Uterus (tissue), 4 donors: Measurements from ENCODE around the gene FOXN1. TPM values are rescaled to one million over a fixed set of nuclear protein-coding genes. Genes with fewer than 3 reads are reported as not detected.

Experiments
- DNase-seq, 2 donors: peaks; one replicate each; pipeline ENCODE4 v3.0.0-alpha.2; 2019 to 2020
- H3K27ac ChIP-seq, 2 donors: fragments of 200-600 bp; sonication (generic); 1 replicate in 1 of 2; 2 replicates in 1 of 2; pipeline ENCODE4 v1.5.1; 2016 to 2018
- H3K27me3 ChIP-seq, 2 donors: fragments of 200-600 bp; sonication (generic); one replicate each; pipeline ENCODE4 v1.5.1; 2018 to 2019; ENCODE audit warnings: control low read depth in 1 of 2
- H3K36me3 ChIP-seq, 2 donors: fragments of 200-600 bp; sonication (generic); one replicate each; pipeline ENCODE4 v1.5.1; 2019; ENCODE audit warnings: control low read depth in 1 of 2
- H3K4me1 ChIP-seq, 2 donors: fragments of 200-600 bp; sonication (generic); one replicate each; pipeline ENCODE4 v1.5.1; 2018 to 2019; ENCODE audit warnings: control low read depth in 1 of 2
- H3K4me3 ChIP-seq, 2 donors: fragments of 200-600 bp; sonication (generic); 1 replicate in 1 of 2; 2 replicates in 1 of 2; pipeline ENCODE4 v1.5.1; 2018 to 2019; ENCODE audit warnings: mild to moderate bottlenecking in 1 of 2
- H3K9me3 ChIP-seq, 2 donors: fragments of 200-600 bp; sonication (generic); one replicate each; pipeline ENCODE4 v1.5.1; 2019; ENCODE audit warnings: control low read depth in 1 of 2
- POLR2A ChIP-seq, 2 donors: fragments of 450-650 bp; IDR thresholded peaks; one replicate each; pipeline ENCODE4 v1.6.1; 2016; ENCODE audit warnings: antibody characterized with exemption in 2 of 2, mild to moderate bottlenecking in 1 of 2, moderate library complexity in 1 of 2
- intact Hi-C: fragments of 100-400 bp; cut with DNase I; formaldehyde crosslinking; loops from one replicate; pipeline ENCODE4 v1.15.1; 2023; ENCODE audit warnings: low total_unique reads
- total RNA-seq, 4 donors: library from RNA; depleted of rRNA in 3 of 4; stranded (reverse); fragments of >200 nt in 3 of 4; gene quantifications; one replicate each; pipeline versions ENCODE4 v1.1.0 to v1.2.4, GENCODE V29; 2014 to 2023
- TF ChIP-seq, protein P1 (sequence below), 4 experiments: fragments of 200-600 bp in 2 of 4; fragments of 450-650 bp in 2 of 4; sonication (generic) in 2 of 4; IDR thresholded peaks; one replicate each; pipeline ENCODE4 v1.5.1; 2016 to 2019; ENCODE audit warnings: antibody characterized with exemption in 4 of 4, mild to moderate bottlenecking in 2 of 4, moderate library complexity in 1 of 4
- donor health status: DM: yes; HTN: yes; CAD: no.

FOXN1 gene
- total RNA-seq, 4 donors from 2014 or later, result not detected

DNA sequence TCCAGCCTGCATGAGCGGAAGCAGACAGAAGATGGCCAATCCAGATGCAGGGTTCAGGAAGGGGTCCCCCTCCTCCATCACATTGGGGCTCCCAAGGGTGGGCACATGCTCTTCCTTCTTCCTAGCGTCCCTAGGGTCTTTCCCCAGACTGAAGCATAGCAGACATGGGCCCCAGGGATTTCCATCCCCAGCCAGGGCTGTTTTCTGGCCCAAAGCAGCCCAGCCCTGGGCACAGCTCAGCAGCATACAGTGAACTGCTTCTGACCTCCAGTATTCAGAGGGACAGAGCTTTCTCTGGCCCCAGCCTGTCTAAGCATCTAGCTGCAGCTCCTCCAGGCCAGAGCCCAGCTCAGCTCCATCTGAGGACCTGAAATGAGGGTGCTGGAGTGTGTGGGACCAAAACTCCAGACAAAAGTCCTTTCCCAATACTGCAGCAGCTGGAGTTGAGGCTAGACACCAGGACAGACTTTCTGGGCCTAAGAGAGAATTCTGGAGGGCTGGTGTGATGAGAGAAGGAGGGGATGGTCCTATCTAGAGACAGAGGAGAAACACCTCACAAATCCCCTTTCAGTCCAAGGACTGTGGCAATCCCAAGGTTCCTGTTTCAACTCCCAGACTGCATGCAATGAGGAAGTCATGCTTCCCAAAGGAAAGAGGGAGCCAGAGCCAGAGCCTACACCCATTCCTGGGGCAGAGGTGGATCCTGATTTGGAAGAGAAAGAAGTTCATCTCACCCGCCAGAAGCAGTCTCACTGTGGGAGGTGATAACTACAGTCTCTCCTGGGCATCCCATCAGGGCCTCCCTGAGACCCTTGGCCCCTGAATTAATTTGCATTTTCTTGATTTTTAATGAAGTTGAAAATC is 4.5 kb upstream of the FOXN1 start:
- no peaks in the 10 kb centered on the region for H3K4me1 ChIP-seq
- no peaks in the 10 kb centered on the region for H3K9me3 ChIP-seq
- H3K27me3 ChIP-seq, result no peaks in the 10 kb centered on the region
- H3K27ac ChIP-seq, result no peak overlapping the region
- TF ChIP-seq POLR2A (IDR thresholded peaks at IDR 0.05), result no peak
- TF ChIP-seq, protein P1, sequence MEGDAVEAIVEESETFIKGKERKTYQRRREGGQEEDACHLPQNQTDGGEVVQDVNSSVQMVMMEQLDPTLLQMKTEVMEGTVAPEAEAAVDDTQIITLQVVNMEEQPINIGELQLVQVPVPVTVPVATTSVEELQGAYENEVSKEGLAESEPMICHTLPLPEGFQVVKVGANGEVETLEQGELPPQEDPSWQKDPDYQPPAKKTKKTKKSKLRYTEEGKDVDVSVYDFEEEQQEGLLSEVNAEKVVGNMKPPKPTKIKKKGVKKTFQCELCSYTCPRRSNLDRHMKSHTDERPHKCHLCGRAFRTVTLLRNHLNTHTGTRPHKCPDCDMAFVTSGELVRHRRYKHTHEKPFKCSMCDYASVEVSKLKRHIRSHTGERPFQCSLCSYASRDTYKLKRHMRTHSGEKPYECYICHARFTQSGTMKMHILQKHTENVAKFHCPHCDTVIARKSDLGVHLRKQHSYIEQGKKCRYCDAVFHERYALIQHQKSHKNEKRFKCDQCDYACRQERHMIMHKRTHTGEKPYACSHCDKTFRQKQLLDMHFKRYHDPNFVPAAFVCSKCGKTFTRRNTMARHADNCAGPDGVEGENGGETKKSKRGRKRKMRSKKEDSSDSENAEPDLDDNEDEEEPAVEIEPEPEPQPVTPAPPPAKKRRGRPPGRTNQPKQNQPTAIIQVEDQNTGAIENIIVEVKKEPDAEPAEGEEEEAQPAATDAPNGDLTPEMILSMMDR (IDR thresholded peaks at IDR 0.05), result no peak
- DNase-seq, result no peak
- no peaks in the 10 kb centered on the region for H3K36me3 ChIP-seq
- no peak overlapping the region for H3K4me3 ChIP-seq
- intact Hi-C loops, result no loop called here

DNA sequence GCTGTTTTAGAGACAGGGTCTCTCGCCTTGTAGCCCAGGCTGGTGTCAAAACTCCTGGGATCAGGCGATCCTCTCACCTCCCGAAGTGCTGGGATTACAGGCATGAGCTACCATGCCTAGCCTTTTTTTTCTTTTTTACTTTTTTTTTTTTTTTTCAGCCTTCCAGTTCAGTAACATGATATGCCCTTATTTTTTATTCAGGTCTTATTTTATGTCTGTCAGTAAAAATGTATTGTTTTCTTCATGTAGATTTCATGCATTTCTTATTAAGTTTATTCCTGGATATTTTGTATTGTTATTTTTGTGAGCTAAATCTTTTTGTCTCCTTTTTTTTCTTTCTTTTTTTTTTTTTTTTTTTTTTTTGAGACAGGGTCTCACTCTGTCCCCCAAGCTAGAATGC is 2.7 kb upstream of the FOXN1 start:
- DNase-seq, result no peak
- Histone ChIP-seq H3K4me3 (no peak overlapping the region), H3K9me3 (no peaks in the 10 kb centered on the region), H3K27ac (no peak overlapping the region), H3K36me3 (no peaks in the 10 kb centered on the region), H3K27me3 (peaks cover 0 to 4% of the 10 kb centered on the region in 2 donors), H3K4me1 (no peaks in the 10 kb centered on the region)
- intact Hi-C loops, result no loop called here
- TF ChIP-seq, protein P1 (IDR thresholded peaks at IDR 0.05), result no peak
- TF ChIP-seq POLR2A (IDR thresholded peaks at IDR 0.05), result no peak

DNA sequence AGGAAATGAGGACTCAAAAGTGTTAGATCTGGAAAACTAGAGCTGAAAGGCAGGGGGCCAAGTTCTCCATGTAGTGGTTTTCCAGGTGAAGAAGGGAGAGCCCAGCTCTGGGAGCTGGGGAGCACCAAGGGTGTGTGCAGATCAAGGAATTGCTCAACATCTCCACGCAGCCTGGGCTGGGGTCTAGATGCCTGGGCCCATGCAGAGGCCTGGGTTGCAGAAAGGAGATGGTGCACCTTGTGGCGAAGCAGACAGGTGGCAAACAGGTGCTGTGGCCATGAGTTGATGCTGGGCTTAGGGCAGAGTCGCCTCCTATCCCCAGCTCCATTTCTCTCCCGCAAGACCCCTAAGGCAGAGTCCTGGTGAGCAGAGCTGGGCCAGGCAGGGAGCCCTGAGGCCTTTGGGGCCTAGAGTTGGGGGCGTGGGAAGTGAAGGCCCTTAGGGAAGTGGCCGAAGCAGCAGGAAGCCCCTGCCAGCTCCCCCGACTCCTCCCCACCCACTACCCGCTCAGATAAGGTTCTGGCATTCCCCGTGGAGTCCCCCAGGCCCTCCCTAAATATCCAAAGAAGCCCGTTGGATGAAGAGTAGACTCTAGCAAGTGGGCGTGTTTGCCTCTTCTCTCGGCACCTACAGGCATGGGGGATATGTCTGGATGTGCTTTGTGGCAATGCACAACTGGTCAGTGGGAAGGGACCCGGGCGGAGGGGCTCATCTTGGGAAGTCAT is 777 bp downstream of the FOXN1 start:
- Histone ChIP-seq H3K4me1 (no peaks in the 10 kb centered on the region), H3K27me3 (peaks cover 0 to 8% of the 10 kb centered on the region in 2 donors), H3K9me3 (no peaks in the 10 kb centered on the region), H3K27ac (no peak overlapping the region), H3K4me3 (no peak overlapping the region), H3K36me3 (no peaks in the 10 kb centered on the region)
- intact Hi-C loops, result no loop called here
- DNase-seq, result no peak
- TF ChIP-seq, protein P1 (IDR thresholded peaks at IDR 0.05), result no peak
- no peak for TF ChIP-seq POLR2A (IDR thresholded peaks at IDR 0.05)

DNA sequence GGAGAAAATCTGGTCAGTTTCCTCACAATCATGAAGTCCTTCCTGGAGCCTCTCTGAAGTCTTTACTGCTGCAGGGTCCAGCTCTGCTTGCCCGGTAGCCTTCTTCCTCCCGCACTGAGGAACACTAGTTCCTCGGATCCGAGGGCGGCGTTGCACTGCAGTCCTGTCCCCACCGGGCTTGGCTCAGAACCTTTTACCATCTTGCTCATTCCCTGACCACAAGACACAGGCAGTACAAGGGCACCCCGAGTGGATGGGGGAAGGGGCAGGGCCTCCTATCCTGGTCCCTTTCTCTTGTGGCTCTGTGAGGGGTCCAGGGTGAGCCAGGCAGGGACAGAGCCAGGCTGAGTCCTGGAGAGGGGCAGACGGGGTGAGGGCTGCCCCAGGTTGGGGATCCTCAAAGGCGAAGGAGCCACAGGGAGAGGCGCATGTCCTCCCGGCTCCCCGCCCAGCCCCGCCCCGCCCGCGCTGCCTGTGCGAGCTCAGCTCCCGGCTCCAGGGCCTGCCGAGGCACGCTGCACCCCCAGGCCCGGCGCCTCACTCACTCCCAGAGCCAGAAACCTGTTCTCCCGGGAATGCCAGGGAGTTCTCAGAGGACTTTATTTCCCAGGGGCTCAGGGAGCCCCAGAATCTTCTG is 1.5 kb downstream of the FOXN1 start:
- DNase-seq, result no peak
- Histone ChIP-seq H3K9me3 (no peaks in the 10 kb centered on the region), H3K36me3 (no peaks in the 10 kb centered on the region), H3K4me1 (no peaks in the 10 kb centered on the region), H3K4me3 (no peak overlapping the region), H3K27ac (no peak overlapping the region), H3K27me3 (peaks cover 0 to 8% of the 10 kb centered on the region in 2 donors)
- intact Hi-C loops, result no loop called here
- TF ChIP-seq, protein P1 (IDR thresholded peaks at IDR 0.05), result no peak
- no peak for TF ChIP-seq POLR2A (IDR thresholded peaks at IDR 0.05)
